CD4-positive, alpha-beta T cell (primary cell): ENCODE results near the gene RASAL2. TPM values are rescaled to one million over a fixed set of nuclear protein-coding genes. Genes with fewer than 3 reads are reported as not detected.

Experiments
- ATAC-seq: fragments of 200-7000 bp; cut with Tn5 transposase; one replicate; pipeline ENCODE4 v1.10.0; 2022; ENCODE audit warnings: mild to moderate bottlenecking; ENCODE audit not compliant: poor library complexity
- CTCF ChIA-PET: fragments of 350-600 bp; sonication (Branson Sonifier 250); formaldehyde crosslinking; loops from one replicate; lab custom pipeline; 2021; ENCODE audit warnings: antibody characterized with exemption, inconsistent platforms; lab: Charles Lee
- POLR2A ChIA-PET: fragments of 350-600 bp; sonication (Branson Sonifier 250); formaldehyde crosslinking; loops from one replicate; lab custom pipeline; 2021; ENCODE audit warnings: antibody characterized with exemption, inconsistent platforms; lab: Charles Lee
- DNase-seq, 14 experiments: peaks; one replicate each; pipeline ENCODE4 v3.0.0-alpha.2; 2013 to 2020; ENCODE audit warnings: mixed read lengths in 2 of 14
- H3K27ac ChIP-seq, 2 donors: one replicate each; pipeline versions ENCODE4 v1.5.1 to v1.7.0; 2013; ENCODE audit warnings: low read length in 2 of 2, low read depth in 1 of 2, mild to moderate bottlenecking in 1 of 2
- H3K27me3 ChIP-seq, 2 experiments: 1 replicate in 1 of 2; 2 replicates in 1 of 2; pipeline versions ENCODE4 v1.6.1 to v1.7.0; 2013; ENCODE audit warnings: low read length in 2 of 2, control low read depth in 1 of 2, mild to moderate bottlenecking in 1 of 2, moderate library complexity in 1 of 2; ENCODE audit not compliant: insufficient read depth in 2 of 2, control insufficient read depth in 1 of 2
- H3K36me3 ChIP-seq: one replicate; pipeline ENCODE4 v1.6.1; 2013; ENCODE audit warnings: low read length, control low read depth; ENCODE audit not compliant: insufficient read depth
- H3K4me1 ChIP-seq: one replicate; pipeline ENCODE4 v1.6.1; 2013; ENCODE audit warnings: low read length, control low read depth; ENCODE audit not compliant: insufficient read depth
- H3K4me3 ChIP-seq: one replicate; pipeline ENCODE4 v1.5.1; 2013; ENCODE audit warnings: mild to moderate bottlenecking, low read length, moderate library complexity
- H3K9me3 ChIP-seq, 2 experiments: 1 replicate in 1 of 2; 2 replicates in 1 of 2; pipeline versions ENCODE4 v1.6.1 to v1.7.0; 2013; ENCODE audit warnings: low read length in 2 of 2, mild to moderate bottlenecking in 2 of 2, control low read depth in 1 of 2, moderate library complexity in 1 of 2; ENCODE audit not compliant: control insufficient read depth in 1 of 2, insufficient read depth in 1 of 2
- H3K27ac Mint-ChIP-seq: one replicate; pipeline ENCODE4 v1.8.0; 2020; ENCODE audit warnings: mixed read lengths
- H3K27me3 Mint-ChIP-seq: one replicate; pipeline ENCODE4 v1.8.0; 2021; ENCODE audit warnings: mixed read lengths
- H3K36me3 Mint-ChIP-seq: one replicate; pipeline ENCODE4 v1.8.0; 2021; ENCODE audit warnings: low read depth, mixed read lengths
- H3K4me1 Mint-ChIP-seq: one replicate; pipeline ENCODE4 v1.8.0; 2021; ENCODE audit warnings: low read depth, mixed read lengths
- H3K4me3 Mint-ChIP-seq: one replicate; pipeline ENCODE4 v1.8.0; 2020; ENCODE audit warnings: mild to moderate bottlenecking, mixed read lengths
- H3K9me3 Mint-ChIP-seq: one replicate; pipeline ENCODE4 v1.8.0; 2020; ENCODE audit warnings: mixed read lengths
- CTCF ChIP-seq: fragments of 200-600 bp; IDR thresholded peaks from one replicate; pipeline ENCODE4 v1.8.0; 2022; ENCODE audit warnings: antibody characterized with exemption, mild to moderate bottlenecking
- intact Hi-C, 2 experiments: fragments of 100-400 bp; cut with DNase I in 1 of 2; cut with micrococcal nuclease in 1 of 2; formaldehyde crosslinking; loops; one replicate each; pipeline versions ENCODE4 v1.15.1 to v1.9.0; 2023 to 2025; cut with DNase I, micrococcal nuclease
- total RNA-seq, 174 experiments: library from RNA in 2 of 174; stranded (reverse) in 2 of 174; gene quantifications; one replicate each; pipeline ENCODE4 v1.2.3 and lab custom pipeline; 2021 to 2026

The RASAL2 gene
- total RNA-seq, 2 experiments from 2014 or later, result 0.03 TPM; not detected in 1

GRCh38 chr1:178142806-178143205, 48.9 kb downstream of the RASAL2 start:
- intact Hi-C loops, result no loop called here
- no peak for ATAC-seq
- TF ChIP-seq CTCF, result no peak

GRCh38 chr1:178143730-178144690, 50.1 kb downstream of the RASAL2 start:
- Mint-ChIP-seq H3K27ac (no peak overlapping the region), H3K4me1 (no peaks in the 10 kb centered on the region), H3K4me3 (no peak overlapping the region), H3K36me3 (no peaks in the 10 kb centered on the region), H3K27me3 (no peaks in the 10 kb centered on the region), H3K9me3 (peaks cover 11% of the 10 kb centered on the region)
- no peak for ATAC-seq
- H3K4me3 ChIP-seq, result no peak overlapping the region
- no peak for TF ChIP-seq CTCF
- H3K36me3 ChIP-seq, result no peaks in the 10 kb centered on the region
- no peaks in the 10 kb centered on the region for H3K27me3 ChIP-seq
- H3K27ac ChIP-seq, result no peak overlapping the region
- H3K9me3 ChIP-seq, result no peaks in the 10 kb centered on the region
- no peaks in the 10 kb centered on the region for H3K4me1 ChIP-seq
- intact Hi-C loops, result no loop called here
- ChIA-PET CTCF (no interaction called here), POLR2A (no interaction called here)
- DNase-seq, result no peak

More at GRCh38 chr1:178142806-178143205, 48.9 kb downstream of the RASAL2 start:
- Histone ChIP-seq H3K27ac (no peak overlapping the region), H3K36me3 (no peaks in the 10 kb centered on the region), H3K4me1 (no peaks in the 10 kb centered on the region), H3K27me3 (no peaks in the 10 kb centered on the region), H3K9me3 (no peaks in the 10 kb centered on the region), H3K4me3 (no peak overlapping the region)
- H3K36me3 Mint-ChIP-seq, result no peaks in the 10 kb centered on the region
- no peak for DNase-seq
- no peak overlapping the region for H3K27ac Mint-ChIP-seq
- POLR2A ChIA-PET, result no interaction called here
- no peak overlapping the region for H3K4me3 Mint-ChIP-seq
- H3K9me3 Mint-ChIP-seq, result peaks cover 9% of the 10 kb centered on the region
- CTCF ChIA-PET, result no interaction called here
- H3K4me1 Mint-ChIP-seq, result no peaks in the 10 kb centered on the region
- no peaks in the 10 kb centered on the region for H3K27me3 Mint-ChIP-seq

- no peaks in the 10 kb centered on the region for H3K36me3 Mint-ChIP-seq
- no peaks in the 10 kb centered on the region for H3K4me1 Mint-ChIP-seq
- CTCF ChIA-PET, result no interaction called here
- intact Hi-C loops, result no loop called here
- no peak overlapping the region for H3K4me3 Mint-ChIP-seq
- H3K36me3 ChIP-seq, result no peaks in the 10 kb centered on the region
- DNase-seq (no peak), ATAC-seq (no peak)
- no peak for TF ChIP-seq CTCF
- H3K27me3 Mint-ChIP-seq, result no peaks in the 10 kb centered on the region
- H3K27me3 ChIP-seq, result no peaks in the 10 kb centered on the region
- H3K27ac Mint-ChIP-seq, result no peak overlapping the region
- no peak overlapping the region for H3K27ac ChIP-seq
- H3K9me3 Mint-ChIP-seq, result peaks cover 10% of the 10 kb centered on the region
- H3K9me3 ChIP-seq, result no peaks in the 10 kb centered on the region
- POLR2A ChIA-PET, result no interaction called here
- no peaks in the 10 kb centered on the region for H3K4me1 ChIP-seq
- H3K4me3 ChIP-seq, result no peak overlapping the region
These were observed 51.7 kb downstream of the RASAL2 start for GRCh38 chr1:178145605-178146004.
